Activated naive CD4-positive, alpha-beta T cell treated with Interleukin-2 at 50 U/mL for 16 hours (primary cell): ENCODE results near the gene CAMK4.
A peak's percentile ranks its signal among the peaks of the same experiment; 100 is the strongest.
"Not testable (repeated sequence)": the region's sequence is repeated elsewhere in the genome, so short reads cannot be mapped to it uniquely, and the experiment has no call there.

Experiments
- DNase-seq: peaks from one replicate; pipeline ENCODE4 v3.0.0-alpha.2; 2020

The CAMK4 gene

DNA sequence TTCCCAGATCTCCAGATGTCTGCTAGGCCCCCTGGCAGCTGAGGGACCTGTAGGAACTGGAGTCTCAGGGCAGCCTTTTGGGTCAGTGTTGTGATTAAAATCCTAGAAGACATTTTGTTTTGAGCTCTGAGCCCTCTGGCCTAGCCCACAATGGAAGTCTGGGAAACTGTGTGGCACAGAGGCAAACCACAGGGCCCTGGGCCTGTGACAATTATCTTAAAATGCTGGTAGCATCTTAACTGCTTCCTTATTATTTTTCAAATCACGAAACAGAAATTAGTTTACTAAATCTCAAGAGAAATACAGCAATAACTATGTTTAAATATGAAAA, 162.6 kb downstream of the CAMK4 start:
- DNase-seq, result no peak

GRCh38 chr5:111387361-111387760, 163.2 kb downstream of the CAMK4 start:
- DNase-seq, result no peak

DNA sequence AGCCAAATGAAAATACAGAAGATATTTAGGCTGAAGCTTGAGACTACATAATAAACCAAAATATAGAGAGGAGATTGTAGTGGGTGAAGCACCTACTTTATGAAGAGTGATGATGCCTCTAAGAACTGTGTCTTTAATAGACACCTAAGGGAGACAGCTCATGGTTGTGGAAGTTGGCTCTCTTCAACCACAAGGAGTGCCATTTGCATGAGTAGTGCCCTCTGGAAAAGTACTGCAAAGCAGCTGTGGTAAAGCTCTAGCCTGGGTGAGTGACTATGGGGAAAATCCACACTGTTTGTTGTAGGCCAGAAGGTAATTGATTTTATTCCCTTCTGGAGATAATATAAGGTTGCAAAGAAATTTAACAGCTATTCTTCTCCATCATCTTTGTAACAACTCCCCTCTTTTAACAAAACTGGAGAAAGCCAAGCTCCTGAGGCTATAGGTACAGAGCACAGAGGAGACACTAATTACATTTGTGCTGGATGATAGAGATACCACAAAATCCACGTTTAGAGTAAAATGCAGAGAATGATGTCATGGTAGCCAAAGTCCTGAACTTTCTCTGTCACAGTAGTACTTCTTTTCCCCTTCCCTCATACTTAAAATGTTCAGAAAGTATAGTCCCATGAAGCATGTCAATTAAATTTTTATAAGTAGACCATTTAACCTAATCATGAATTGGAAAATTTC, 165.4 kb downstream of the CAMK4 start:
- no peak for DNase-seq

- DNase-seq, result no peak
Observed at GRCh38 chr5:111392181-111392580, 168.0 kb downstream of the CAMK4 start.

- DNase-seq, result no peak
Observed at GRCh38 chr5:111394586-111394985, 170.4 kb downstream of the CAMK4 start.

DNA sequence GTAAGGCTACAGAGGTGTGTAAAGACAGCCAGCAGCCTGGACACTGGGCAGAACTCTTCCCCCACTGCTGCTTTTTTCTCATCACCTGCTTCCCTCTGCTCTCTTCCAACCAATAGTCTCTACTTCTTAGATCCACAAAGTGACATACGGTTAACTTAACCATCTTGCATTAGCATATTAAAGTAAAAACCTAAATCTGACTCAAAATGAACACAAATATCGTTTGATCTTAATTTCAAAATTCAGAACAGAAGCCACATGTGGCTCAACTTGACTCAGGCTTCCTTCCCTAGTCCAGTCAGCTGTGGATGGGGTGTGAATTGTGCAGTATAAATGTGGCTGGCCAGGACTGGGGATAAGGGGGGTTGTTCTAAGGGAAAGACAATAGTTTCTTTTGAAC, 173.8 kb downstream of the CAMK4 start:
- no peak for DNase-seq

DNA sequence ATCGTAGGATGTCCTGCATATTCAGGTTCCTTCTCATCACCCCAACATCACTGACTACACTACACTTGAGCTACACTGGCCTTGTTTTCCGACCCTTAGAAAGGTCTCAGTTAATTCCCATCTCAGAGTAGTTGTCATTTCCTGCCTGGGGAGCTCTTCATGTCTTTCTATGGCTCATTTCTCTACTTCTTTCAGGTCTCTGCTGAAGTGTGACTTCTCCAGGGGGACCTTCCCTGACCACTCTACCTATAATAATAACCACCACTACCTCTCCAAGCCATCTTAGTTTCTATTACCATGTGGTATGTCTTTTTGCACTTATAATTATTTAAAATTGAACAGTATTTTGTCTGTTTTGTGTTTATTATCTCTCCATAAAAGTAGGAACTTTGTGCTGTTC, 174.9 kb downstream of the CAMK4 start:
- DNase-seq, result no peak

GRCh38 chr5:111401906-111402305, 177.7 kb downstream of the CAMK4 start:
- no peak for DNase-seq

DNA sequence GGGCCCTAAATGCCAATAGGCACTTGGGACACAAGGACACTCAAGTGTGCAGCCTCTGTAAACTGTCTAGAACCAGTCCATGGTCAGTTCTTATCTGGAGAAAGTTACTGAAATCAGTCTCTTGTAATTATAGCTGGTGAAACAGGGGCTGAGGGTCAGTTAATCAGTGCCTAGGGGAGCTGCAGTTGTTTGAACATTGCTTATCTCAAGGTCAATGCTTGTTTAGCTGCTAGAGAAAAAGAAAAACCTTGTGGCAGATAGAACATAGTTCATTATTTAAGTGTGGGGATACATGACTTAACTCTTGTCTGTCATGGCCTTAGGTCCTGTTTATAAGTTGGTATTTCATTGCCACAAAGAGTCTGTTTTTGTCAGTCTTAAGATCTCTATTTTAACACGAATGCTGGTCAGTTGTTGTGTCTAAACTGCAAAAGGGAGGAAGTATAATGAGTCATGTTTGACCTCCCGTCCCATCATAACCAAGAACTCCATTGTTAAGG, 180.1 kb downstream of the CAMK4 start:
- DNase-seq, result no peak

- DNase-seq, result no peak
Observed at GRCh38 chr5:111407562-111407961, 183.4 kb downstream of the CAMK4 start.

DNA sequence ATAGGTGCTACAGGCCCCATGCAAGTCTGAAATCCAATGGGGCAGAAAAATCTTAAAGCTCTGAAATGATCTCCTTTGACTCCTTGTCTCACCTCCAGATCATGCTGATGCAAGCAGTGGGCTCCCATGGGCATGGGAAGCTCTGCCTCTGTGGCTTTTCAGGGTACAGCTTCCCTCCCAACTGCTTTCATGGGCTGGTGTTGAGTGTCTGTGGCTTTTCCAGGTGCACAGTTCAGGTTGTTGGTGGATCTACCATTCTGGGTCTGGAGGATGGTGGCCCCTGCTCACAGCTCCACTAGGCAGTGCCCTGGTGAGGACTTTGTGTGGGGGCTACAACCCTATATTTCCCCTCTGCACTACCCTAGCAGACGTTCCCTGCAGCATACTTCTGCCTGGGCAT, 184.6 kb downstream of the CAMK4 start:
- no peak for DNase-seq

DNA sequence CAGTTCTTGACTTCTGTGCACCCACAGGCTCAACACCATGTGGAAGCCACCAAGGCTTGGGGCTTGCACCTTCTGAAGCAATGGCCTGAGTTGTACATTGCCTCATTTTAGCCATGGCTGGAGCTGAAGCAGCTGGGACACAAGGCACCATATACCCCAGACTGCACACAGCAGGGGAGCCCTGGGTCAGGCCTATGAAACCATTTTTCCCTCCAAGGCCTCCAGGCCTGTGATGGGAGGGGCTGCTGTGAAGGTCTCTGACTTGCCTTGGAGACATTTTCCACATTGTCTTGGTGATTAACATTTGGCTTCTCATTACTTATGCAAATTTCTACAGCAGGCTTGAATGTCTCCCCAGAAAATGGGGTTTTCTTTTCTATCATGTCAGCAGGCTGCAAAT, 185.1 kb downstream of the CAMK4 start:
- DNase-seq, result not testable (repeated sequence)

- not testable (repeated sequence) for DNase-seq
Observed at GRCh38 chr5:111410067-111410466, 185.9 kb downstream of the CAMK4 start.

- no peak for DNase-seq
Observed at GRCh38 chr5:111411301-111411700, 187.1 kb downstream of the CAMK4 start.

- DNase-seq, result no peak
Observed at GRCh38 chr5:111412593-111412992, 188.4 kb downstream of the CAMK4 start.

GRCh38 chr5:111415053-111415452, 190.9 kb downstream of the CAMK4 start:
- peak; percentile 6 for DNase-seq

DNA sequence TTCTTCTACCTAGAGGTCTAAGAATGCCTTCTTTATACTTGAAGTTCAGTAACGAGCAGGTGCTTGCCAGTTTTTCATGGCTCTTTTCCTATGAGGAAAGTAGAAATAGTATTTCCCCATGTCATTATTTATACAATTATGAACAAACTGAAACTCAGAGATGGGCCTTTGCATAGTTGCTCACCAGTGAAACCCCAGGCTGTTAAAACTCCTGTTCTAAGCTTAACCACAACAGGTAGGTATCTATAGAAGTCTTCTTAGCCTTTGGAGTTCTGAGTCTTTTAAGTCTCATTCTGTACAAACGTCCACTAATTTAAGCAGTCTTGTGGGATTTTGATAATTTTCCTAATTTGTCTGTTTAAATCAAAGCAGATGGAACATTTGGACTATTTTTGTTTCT, 198.1 kb downstream of the CAMK4 start:
- DNase-seq, result no peak

- no peak for DNase-seq
Observed at GRCh38 chr5:111422747-111423720, 198.8 kb downstream of the CAMK4 start.

DNA sequence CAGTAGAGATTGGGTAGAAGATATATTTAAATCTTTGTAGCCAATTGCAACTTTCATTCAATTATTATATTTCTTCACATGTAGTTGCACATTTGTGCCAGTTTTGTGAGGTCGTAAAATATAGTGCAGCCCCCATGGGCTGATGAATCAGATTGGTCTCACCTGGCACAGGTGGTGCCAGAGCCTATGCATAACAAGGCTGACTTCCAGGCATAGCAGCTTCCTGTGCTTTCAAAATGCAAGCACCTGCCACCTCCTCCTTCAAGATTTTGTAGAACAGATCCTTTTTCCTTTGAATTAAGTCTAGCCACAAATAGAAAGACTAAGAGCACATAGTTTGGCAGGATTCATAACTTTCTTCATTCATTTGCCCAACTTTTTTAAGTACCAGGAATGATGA, 201.0 kb downstream of the CAMK4 start:
- no peak for DNase-seq

DNA sequence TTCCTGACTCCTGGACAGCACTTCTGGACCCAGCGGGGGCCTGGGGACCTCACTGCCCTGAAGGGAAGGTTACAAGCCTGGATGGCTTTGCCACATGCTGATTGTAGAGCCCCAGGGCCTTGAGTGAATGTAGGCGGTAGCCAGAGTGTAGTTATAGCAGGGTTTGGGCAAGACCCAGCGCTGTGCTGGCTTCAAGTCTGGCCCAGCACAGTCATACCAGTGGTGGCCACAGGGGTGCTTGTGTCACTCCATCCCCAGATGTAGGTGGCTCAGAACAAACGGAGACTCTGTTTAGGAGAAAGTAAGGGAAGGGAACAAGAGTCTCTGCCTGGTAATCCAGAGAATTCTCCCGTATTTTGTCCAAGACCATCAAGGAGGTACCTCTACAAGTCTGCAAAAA, 203.6 kb downstream of the CAMK4 start:
- DNase-seq, result no peak

DNA sequence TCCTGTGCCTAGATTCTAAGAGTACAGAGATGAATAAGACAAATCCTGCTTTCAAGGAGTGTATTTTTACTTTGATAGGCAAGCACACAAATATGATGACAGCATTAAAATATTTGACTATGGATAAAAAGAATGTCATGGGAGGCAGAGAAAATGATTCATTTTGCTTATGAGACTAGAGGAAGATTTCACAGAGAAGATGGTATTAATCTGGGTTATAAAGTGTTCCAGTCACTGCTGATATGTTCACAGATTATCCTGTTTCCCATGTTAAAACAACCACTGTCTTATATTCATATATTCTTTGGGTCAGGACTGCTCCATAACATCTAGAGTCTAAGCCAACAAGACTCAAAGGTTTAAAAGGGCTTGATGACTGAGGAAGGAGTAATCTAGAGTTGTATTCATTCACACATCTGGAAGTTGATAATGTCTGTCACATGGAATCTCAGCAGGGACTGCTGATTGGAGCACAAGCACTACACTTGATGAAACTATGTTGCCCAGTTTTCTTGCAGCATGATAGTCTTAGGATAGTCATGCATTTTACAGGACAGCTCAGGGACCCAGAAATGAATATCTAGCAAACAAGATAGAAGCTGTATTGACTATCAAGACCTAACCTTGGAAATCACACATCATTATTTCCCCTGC, 208.8 kb downstream of the CAMK4 start:
- no peak for DNase-seq

DNA sequence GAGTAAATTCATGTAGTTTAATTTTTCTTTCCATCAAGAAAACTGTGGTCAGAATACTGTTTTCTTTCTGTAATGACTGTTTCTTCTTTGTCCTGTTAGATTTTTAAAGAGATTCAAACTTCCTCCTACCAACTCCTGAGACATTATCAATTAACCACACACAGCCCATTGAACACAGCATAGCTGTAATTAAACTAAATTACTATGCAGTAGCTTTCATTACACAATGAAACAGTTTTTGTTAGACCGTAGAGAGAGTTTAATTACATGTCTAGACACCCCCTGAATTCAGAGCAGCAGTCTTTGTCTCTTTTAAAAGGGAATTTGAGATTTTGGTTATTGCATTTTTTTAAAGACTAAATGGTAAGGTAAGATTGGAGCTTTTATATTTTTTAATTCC, 210.6 kb downstream of the CAMK4 start:
- no peak for DNase-seq

- no peak for DNase-seq
Observed at GRCh38 chr5:111439473-111440075, 215.4 kb downstream of the CAMK4 start.
